ACHN (cell line): Measurements from ENCODE around the gene CEACAM6.
"Not testable (repeated sequence)": the region's sequence is repeated elsewhere in the genome, so short reads cannot be mapped to it uniquely, and the experiment has no call there.

Experiments
- DNase-seq: peaks from one replicate; pipeline ENCODE4 v3.0.0-alpha.2; 2015
- in situ Hi-C: cut with HindIII; loops from 2 replicates; pipeline ENCODE4 v1.10.0; 2017; ENCODE audit warnings: low sequenced_read_pairs, low pct_ligation_motif_present, low pct_unique_long_range_greater_than_20kb

Gene CEACAM6

DNA sequence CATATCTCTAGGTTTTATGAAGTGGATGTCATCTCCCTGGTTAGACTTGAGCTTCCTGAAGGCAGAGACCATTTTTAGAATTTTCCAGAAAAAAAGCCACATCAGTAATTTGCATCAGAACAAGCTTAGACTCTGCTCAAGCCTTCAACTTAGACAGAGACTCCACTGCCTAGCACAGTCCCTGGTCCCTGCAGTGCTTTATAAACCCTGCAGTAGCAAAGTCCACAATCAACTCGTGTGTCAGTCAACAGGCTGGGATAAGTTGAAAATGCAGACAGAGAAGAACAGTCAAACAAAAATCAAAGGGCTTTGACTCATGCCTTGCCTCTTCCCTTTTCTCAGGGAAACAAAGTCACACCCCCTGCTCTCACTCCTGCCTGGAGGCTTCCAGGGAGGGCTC lies 33.2 kb downstream of the CEACAM6 start:
- in situ Hi-C loops, DNase-seq: not testable (repeated sequence)

- in situ Hi-C loops, DNase-seq: not testable (repeated sequence)
These were observed 33.7 kb downstream of the CEACAM6 start for GRCh38 chr19:41789053-41789452.

GRCh38 chr19:41792513-41793413 lies 37.4 kb downstream of the CEACAM6 start:
- DNase-seq = peak; percentile 55
- in situ Hi-C loops = no loop called here

- in situ Hi-C loops = no loop called here
- no peak for DNase-seq
These were observed 38.0 kb downstream of the CEACAM6 start for GRCh38 chr19:41793414-41793727.

DNA sequence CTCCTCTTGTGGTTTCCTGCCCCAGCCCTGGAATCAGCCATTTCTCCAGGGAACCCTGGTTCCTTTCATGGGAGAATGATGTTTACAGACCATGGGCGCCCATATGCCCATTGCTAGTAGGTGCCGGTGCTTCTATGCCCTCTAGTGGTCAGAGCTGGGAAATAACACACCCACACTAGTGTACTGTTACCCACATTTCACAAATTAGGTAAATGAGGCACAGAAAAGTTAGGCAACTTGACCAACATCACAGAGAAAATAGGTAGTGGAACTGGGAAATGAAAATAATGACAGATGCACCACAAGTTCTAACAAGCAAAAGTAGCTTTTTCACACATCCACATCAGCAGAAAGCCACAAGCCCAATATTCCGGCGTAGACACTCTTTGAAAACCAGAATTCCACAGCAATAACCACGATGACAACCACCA lies 39.7 kb downstream of the CEACAM6 start:
- in situ Hi-C loops = no loop called here
- peak; percentile 33 for DNase-seq

DNA sequence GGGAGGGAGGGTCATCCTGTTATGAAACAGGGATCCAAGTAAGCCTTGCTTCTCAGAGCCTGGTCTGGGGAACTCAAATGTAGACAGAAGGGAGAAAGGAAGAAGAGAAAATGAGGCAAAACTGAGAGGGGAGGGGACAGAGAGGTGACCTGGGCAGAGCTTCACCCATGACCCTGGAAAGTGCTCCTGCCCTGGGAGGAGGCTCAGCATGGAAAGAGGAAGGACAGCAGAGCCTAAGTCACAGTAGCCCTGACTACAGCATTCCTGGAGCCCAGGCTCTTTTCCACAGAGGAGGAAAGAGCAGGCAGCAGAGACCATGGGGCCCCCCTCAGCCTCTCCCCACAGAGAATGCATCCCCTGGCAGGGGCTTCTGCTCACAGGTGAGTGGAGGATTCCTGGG lies 41.0 kb downstream of the CEACAM6 start, which contains the start of gene CEACAM3:
Gene CEACAM3, plus strand, starts transcription at position 226 of the 400 bp plus-strand sequence. Its CDS starts 91 bp downstream, at position 317.
- in situ Hi-C loops = no loop called here

GRCh38 chr19:41796901-41797300 lies 41.6 kb downstream of the CEACAM6 start:
- DNase-seq = no peak
- in situ Hi-C loops = no loop called here

More for the DNA sequence above, 41.0 kb downstream of the CEACAM6 start, which contains the start of gene CEACAM3:
- no peak for DNase-seq

DNA sequence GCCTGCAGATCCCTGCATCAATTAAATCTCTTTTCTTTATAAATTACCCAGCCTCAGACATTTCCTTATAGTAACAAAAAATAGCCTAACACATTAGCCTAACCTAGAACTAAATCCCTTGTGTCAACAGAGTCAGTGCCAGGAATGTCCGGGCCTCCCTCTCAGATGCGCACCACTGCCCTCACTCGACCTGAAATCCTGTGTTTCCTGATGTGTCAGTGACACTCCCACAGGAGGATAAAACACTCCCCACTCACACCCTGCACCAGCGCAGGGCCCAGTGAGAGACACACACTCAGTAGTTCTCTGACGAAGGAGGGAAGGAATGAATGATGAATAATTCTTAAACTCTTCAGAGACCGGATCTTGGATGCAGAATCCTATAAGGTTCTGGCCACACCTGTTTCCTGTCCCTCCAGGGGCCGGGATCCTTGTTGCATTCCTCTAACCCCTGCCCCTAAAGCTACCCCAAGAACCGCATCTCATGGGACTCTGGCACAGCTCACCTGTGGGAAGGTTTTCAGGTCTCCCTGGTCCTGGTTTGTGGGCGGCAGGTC lies 44.2 kb downstream of the CEACAM6 start:
- in situ Hi-C loops = no loop called here
- DNase-seq = peak; percentile 42

GRCh38 chr19:41801031-41801430 lies 45.7 kb downstream of the CEACAM6 start:
- in situ Hi-C loops = no loop called here

GRCh38 chr19:41801792-41802211 lies 46.5 kb downstream of the CEACAM6 start:
- no peak for DNase-seq
- in situ Hi-C loops = no loop called here

More at GRCh38 chr19:41801031-41801430, 45.7 kb downstream of the CEACAM6 start:
- no peak for DNase-seq

DNA sequence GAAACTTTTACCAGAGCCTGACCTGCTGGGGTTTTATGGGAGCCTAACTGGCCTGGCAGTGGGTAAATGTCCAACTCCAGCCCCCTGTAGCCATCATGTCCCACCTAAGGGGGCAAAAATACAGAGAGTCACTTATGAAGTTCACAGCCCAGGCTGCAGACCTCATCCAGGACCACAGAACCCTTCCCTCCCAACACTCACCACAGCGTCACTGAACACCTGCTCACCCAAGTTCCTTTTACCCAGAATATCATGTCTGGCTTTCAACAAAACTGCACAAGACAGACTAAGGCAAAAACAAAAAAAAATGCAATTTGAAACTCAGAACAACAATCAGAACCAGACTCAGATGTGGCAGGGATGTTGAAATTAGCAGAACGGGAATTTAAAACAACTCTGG lies 47.4 kb downstream of the CEACAM6 start:
- in situ Hi-C loops = no loop called here
- no peak for DNase-seq

DNA sequence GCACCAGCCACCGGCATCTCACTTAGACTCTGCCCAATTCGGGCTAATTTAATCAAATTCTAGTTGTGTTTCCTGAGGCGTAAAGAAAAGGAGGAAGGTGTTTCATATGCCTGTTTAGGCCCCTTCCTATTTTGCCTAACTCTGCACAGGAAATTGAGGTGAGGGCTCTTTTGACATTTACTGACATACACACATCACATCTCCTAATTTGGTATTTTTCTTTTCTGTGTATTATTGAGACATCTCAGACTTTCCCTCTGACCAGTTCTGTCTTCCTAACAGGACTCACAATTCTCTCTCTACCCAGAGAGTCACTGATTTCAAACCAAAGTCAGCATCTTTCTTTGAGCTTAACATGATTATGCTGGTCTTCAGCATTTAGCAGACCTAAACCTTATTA lies 49.0 kb downstream of the CEACAM6 start:
- DNase-seq = no peak
- in situ Hi-C loops = no loop called here

- DNase-seq = no peak
- in situ Hi-C loops = no loop called here
These were observed 51.8 kb downstream of the CEACAM6 start for GRCh38 chr19:41807176-41807575.

GRCh38 chr19:41808663-41809566 lies 53.6 kb downstream of the CEACAM6 start:
- DNase-seq = no peak
- in situ Hi-C loops = no loop called here

- no peak for DNase-seq
- in situ Hi-C loops = no loop called here
These were observed 55.0 kb downstream of the CEACAM6 start for GRCh38 chr19:41810301-41810700.

DNA sequence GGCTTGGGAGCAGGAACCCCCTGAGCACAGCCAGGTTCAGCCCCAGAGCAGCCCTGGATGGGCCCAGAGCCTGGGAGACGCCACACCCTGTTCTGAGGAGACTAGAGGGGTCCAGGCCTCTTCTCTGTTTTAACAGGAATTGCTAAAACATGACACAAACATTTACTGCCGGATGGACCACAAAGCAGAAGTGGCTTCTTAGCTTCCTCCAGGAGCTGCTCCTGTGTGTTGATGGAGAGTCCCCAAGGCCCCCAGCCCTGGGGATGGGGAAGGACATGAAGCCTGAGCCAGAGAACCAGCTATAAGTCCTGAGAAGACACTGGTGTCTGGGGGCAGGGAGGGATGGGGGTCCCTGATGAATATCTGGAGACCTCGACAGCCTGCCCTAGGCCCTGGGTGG lies 55.7 kb downstream of the CEACAM6 start:
- in situ Hi-C loops = no loop called here
- no peak for DNase-seq

GRCh38 chr19:41811981-41812380 lies 56.7 kb downstream of the CEACAM6 start:
- in situ Hi-C loops = no loop called here
- no peak for DNase-seq

DNA sequence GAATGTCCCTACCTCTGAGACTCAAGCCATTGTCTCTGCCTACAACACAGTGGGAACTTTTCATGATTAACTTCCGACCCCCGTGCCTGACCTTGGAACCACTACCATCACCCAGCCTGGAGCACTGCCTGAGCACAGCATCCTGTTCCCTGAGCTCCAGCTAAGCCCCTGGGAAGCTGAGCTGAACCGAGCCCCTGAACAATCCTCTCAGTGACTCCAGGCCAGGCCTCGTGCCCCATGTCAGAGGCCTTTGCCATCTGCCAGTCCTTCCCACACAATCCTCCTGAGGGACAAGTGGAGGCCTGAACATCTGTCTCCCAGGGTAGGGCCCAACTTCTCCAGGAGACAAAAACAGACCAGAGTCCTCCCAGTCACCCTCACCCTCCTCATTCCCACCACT lies 58.6 kb downstream of the CEACAM6 start:
- in situ Hi-C loops = no loop called here
- DNase-seq = no peak

DNA sequence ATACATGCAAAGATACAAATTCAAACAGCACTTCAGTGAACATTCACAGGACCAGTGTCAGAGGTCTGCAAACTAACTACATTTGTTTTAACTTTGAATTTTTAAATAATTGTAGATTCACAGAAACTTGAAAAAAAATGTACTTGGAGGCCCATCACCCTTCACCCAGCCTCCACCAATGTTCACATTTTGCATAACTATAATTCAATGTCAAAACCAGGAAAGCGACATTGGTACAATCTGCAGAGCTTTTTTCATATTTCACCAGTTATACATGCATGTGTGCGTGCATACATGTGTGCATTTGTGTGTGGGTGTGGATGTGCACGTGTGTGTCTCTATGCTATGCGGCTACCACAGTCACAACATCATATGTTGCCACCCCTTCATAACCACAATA lies 60.0 kb downstream of the CEACAM6 start:
- in situ Hi-C loops = no loop called here
- no peak for DNase-seq
